Kidney epithelial cell (primary cell): Measurements from ENCODE around the gene LMBR1. TPM values are rescaled to one million over a fixed set of nuclear protein-coding genes. Genes with fewer than 3 reads are reported as not detected.
"Not testable (repeated sequence)": the region's sequence is repeated elsewhere in the genome, so short reads cannot be mapped to it uniquely, and the experiment has no call there.

ENCODE experiments used
- DNase-seq: peaks from one replicate; pipeline ENCODE4 v3.0.0-alpha.2; 2010; ENCODE audit warnings: low read depth
- H3K27me3 ChIP-seq: 2 replicates; pipeline ENCODE4 v1.6.0; 2011; ENCODE audit warnings: low read length; ENCODE audit not compliant: control insufficient read depth, insufficient read depth
- H3K36me3 ChIP-seq: 2 replicates; pipeline ENCODE4 v1.5.1; 2011; ENCODE audit warnings: low read length; ENCODE audit not compliant: control insufficient read depth, insufficient read depth
- H3K4me3 ChIP-seq: 2 replicates; pipeline ENCODE4 v1.5.1; 2011; ENCODE audit warnings: low read depth, mild to moderate bottlenecking, control low read depth, low read length
- CTCF ChIP-seq: IDR thresholded peaks from 2 replicates; pipeline ENCODE4 v1.5.1; 2011; ENCODE audit warnings: mild to moderate bottlenecking, moderate library complexity, low read length, control low read depth, inconsistent platforms; ENCODE audit not compliant: insufficient read depth, poor library complexity, severe bottlenecking
- total RNA-seq: library from RNA; depleted of rRNA; stranded (reverse); fragments of >200 nt; gene quantifications from 2 replicates; pipeline ENCODE4 v1.2.3, GENCODE V29; 2015

The LMBR1 gene
- total RNA-seq: 47.3 and 48.7 TPM in 2 replicates

DNA sequence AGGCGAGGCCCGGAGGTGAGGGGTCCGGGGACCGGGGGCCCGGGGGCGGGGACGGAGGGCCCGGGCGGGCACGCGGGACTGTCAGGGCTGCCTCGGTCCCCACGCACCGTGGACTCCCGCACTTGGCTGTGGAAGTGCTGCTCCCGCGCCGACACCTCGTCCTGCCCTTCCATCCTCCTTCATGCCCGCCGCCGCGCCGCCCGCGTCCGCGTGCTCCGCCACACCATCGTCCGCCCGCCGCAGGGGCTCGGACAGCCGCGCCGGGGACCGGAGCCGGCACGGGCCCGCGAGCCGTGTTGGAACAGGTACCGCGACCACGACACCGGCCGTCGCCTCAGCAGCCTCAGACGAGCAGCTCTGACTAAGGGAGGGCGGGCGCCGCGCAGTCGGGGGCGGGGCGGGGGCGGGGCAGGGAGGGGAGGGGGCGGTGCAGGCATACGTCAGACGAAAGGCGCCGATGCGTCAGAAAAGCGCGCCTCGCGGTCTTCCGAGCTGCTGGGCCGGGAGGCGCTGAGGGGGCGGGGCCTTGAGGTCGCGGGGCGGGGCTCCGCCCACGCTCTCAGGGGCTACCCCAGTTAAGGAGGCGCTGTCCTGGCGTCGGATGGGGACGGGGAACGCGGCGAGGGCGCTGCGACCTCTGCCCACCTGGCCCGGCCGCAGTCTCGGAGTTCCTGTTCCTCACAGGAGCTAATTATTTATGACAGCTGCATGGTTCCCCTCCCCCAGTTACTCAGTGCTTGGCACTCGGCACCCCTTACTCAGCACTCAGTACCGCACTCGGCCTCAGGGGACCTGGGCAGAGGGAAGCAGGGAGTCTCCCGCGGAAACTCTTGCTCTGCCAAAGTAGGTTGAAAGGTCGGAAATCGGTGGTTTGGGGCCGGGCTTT, at the start of gene LMBR1:
TSS of gene LMBR1 (minus strand) at position 363 of the 886 bp plus-strand sequence. CDS start at position 173, 190 bp downstream.
- Histone ChIP-seq H3K4me3 (peak within 1 kb of the TSS; percentile 71), H3K36me3 (no peaks in the 10 kb centered on the region), H3K27me3 (no peaks in the 10 kb centered on the region)
- TF ChIP-seq CTCF: peak; percentile 47
- peak; percentile 62 for DNase-seq

DNA sequence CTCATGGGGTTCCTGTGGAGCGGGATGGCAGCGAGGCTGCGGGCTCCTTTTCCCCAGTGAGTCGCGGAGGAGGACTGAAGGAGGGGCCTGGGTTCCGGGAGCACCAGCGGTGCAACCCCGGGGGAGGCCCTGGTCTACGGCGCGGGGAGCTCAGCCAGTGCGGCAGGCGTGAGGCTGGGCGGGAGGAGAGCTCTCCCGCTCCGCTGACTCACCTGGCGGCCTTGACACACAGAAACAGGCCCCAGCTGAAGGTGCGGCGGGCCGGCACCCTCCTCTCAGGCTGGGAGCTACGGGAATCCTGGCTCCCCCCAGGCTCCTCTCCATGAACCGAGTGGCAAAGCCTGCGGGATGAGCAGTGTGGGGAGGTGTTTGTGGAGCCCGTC, 49.7 kb upstream of the LMBR1 start:
- H3K4me3 ChIP-seq: no peak overlapping the region
- no peak for TF ChIP-seq CTCF
- H3K27me3 ChIP-seq: peaks cover 5% of the 10 kb centered on the region
- H3K36me3 ChIP-seq: no peaks in the 10 kb centered on the region
- DNase-seq: no peak

- DNase-seq: no peak
- Histone ChIP-seq H3K27me3 (peaks cover 5% of the 10 kb centered on the region), H3K36me3 (no peaks in the 10 kb centered on the region), H3K4me3 (no peak overlapping the region)
- TF ChIP-seq CTCF: no peak
Observed at GRCh38 chr7:156941393-156942182, 48.6 kb upstream of the LMBR1 start.

- no peaks in the 10 kb centered on the region for H3K36me3 ChIP-seq
- no peak overlapping the region for H3K4me3 ChIP-seq
- no peak for TF ChIP-seq CTCF
- no peak for DNase-seq
- peaks cover 5% of the 10 kb centered on the region for H3K27me3 ChIP-seq
Observed at GRCh38 chr7:156940421-156941122, 47.6 kb upstream of the LMBR1 start.

DNA sequence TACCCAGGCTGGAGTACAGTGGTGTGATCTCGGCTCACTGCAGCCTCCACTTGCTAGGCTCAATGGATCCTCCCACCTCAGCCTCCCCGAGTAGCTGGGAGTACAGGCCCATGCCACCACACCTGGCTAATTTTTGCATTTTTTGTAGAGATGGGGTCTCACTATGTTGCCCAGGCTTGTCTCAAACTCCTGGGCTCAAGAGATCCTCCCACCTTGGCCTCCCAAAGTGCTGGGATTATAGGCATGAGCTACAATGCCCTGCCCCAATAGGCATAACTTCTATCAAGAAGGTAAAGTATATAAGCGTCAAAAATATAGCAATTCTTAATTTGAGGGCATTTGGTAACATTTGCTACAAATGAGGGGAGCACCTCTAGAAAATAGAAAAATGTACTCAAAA, 43.8 kb upstream of the LMBR1 start:
- DNase-seq, H3K4me3 ChIP-seq: not testable (repeated sequence)

DNA sequence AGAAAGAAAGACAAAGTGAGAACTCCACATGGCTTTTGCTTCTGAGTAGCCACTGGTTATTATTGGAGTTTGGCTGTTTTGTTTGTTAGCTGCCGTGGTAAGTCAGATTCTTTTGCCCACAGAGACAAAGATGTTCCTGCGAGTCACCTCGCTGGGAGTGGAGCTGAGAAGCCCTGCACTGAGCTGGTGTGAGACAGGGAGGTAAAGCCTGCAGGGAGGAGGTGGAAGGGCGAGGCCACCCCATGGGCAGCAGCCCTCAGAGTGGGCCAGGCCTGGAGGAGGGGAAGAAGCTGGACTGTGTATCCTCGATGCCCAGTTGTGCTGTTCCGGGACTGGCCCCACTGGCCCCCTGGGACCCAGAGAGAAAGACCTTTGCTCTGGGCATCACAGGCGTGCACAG, 42.3 kb upstream of the LMBR1 start:
- no peak overlapping the region for H3K4me3 ChIP-seq
- H3K27me3 ChIP-seq: no peaks in the 10 kb centered on the region
- no peaks in the 10 kb centered on the region for H3K36me3 ChIP-seq
- no peak for DNase-seq
- no peak for TF ChIP-seq CTCF

More for the DNA sequence above, 43.8 kb upstream of the LMBR1 start:
- H3K27me3 ChIP-seq, H3K36me3 ChIP-seq: not testable (repeated sequence)
